ENCODE data around the gene UBE3C.

UBE3C gene

DNA sequence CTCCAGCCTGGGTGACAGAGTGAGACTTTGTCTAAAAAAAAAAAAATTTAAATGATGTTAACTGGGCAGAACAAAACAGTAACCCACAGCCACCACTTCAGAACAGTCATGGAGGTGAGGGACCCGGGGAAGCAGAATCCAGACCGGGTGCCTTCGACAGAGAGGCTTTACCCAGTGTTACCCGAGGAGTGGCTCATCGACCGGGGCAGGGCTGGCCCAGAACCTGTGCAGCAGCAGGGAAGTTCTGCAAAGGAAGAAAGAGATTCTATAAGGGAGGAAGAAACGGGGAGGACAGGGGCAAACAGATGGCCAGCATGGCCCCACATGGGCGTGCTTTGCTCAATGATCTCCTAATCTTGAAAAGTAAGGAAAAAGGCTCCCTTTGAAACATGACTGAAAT, 26.0 kb upstream of the UBE3C start:
- no peaks in the 10 kb centered on the region for H3K27me3 ChIP-seq (ENCODE audit: insufficient read depth, poor library complexity, severe bottlenecking)
- H3K4me3 ChIP-seq (replicated peaks; ENCODE audit: insufficient read depth, low read length), result no peak overlapping the region
- DNase-seq (ENCODE audit: low read depth in 1 of 2, low spot score in 1 of 2), result no peak
- H3K27ac ChIP-seq (replicated peaks), result no peak overlapping the region
- TF ChIP-seq, protein P1, sequence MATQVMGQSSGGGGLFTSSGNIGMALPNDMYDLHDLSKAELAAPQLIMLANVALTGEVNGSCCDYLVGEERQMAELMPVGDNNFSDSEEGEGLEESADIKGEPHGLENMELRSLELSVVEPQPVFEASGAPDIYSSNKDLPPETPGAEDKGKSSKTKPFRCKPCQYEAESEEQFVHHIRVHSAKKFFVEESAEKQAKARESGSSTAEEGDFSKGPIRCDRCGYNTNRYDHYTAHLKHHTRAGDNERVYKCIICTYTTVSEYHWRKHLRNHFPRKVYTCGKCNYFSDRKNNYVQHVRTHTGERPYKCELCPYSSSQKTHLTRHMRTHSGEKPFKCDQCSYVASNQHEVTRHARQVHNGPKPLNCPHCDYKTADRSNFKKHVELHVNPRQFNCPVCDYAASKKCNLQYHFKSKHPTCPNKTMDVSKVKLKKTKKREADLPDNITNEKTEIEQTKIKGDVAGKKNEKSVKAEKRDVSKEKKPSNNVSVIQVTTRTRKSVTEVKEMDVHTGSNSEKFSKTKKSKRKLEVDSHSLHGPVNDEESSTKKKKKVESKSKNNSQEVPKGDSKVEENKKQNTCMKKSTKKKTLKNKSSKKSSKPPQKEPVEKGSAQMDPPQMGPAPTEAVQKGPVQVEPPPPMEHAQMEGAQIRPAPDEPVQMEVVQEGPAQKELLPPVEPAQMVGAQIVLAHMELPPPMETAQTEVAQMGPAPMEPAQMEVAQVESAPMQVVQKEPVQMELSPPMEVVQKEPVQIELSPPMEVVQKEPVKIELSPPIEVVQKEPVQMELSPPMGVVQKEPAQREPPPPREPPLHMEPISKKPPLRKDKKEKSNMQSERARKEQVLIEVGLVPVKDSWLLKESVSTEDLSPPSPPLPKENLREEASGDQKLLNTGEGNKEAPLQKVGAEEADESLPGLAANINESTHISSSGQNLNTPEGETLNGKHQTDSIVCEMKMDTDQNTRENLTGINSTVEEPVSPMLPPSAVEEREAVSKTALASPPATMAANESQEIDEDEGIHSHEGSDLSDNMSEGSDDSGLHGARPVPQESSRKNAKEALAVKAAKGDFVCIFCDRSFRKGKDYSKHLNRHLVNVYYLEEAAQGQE (IDR thresholded peaks at IDR 0.05; ENCODE audit: insufficient replicate concordance, low read depth), result no peak
- TF ChIP-seq POLR2AphosphoS5 (IDR thresholded peaks at IDR 0.05; ENCODE audit: low read depth) (no peak), GABPA (IDR thresholded peaks at IDR 0.05; ENCODE audit: low read depth) (no peak), SPI1 (IDR thresholded peaks at IDR 0.05; ENCODE audit: borderline replicate concordance, low read depth) (no peak)
- TF ChIP-seq, protein P2, sequence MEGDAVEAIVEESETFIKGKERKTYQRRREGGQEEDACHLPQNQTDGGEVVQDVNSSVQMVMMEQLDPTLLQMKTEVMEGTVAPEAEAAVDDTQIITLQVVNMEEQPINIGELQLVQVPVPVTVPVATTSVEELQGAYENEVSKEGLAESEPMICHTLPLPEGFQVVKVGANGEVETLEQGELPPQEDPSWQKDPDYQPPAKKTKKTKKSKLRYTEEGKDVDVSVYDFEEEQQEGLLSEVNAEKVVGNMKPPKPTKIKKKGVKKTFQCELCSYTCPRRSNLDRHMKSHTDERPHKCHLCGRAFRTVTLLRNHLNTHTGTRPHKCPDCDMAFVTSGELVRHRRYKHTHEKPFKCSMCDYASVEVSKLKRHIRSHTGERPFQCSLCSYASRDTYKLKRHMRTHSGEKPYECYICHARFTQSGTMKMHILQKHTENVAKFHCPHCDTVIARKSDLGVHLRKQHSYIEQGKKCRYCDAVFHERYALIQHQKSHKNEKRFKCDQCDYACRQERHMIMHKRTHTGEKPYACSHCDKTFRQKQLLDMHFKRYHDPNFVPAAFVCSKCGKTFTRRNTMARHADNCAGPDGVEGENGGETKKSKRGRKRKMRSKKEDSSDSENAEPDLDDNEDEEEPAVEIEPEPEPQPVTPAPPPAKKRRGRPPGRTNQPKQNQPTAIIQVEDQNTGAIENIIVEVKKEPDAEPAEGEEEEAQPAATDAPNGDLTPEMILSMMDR (IDR thresholded peaks at IDR 0.05; ENCODE audit: insufficient read depth, low read length), result no peak

DNA sequence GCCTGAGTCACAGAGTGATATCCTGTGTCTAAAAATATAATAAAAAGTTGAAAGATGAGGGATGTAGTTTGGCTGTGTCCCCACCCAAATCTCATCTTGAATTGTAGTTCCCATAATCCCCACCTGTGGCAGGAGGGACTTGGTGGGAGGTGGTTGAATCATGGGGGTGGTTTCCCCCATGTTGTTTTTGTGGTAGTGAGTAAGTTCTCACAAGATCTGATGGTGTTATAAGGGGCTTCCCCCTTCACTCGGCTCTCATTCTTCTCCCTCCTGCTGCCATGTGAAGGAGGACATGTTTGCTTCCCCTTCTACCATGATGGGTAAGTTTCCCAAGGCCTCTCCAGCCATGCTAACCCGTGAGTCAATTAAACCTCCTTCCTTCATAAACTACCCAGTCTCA, 25.1 kb upstream of the UBE3C start:
- Histone ChIP-seq H3K4me3 (replicated peaks; ENCODE audit: insufficient read depth, low read length) (no peak overlapping the region), H3K27ac (replicated peaks) (no peak overlapping the region), H3K27me3 (ENCODE audit: insufficient read depth, poor library complexity, severe bottlenecking) (no peaks in the 10 kb centered on the region)
- no peak for DNase-seq (ENCODE audit: low read depth in 1 of 2, low spot score in 1 of 2)
- TF ChIP-seq GABPA (IDR thresholded peaks at IDR 0.05; ENCODE audit: low read depth), result no peak
- TF ChIP-seq POLR2AphosphoS5 (IDR thresholded peaks at IDR 0.05; ENCODE audit: low read depth), result no peak
- TF ChIP-seq, protein P2 (IDR thresholded peaks at IDR 0.05; ENCODE audit: insufficient read depth, low read length), result no peak
- TF ChIP-seq, protein P1 (IDR thresholded peaks at IDR 0.05; ENCODE audit: insufficient replicate concordance, low read depth), result no peak

DNA sequence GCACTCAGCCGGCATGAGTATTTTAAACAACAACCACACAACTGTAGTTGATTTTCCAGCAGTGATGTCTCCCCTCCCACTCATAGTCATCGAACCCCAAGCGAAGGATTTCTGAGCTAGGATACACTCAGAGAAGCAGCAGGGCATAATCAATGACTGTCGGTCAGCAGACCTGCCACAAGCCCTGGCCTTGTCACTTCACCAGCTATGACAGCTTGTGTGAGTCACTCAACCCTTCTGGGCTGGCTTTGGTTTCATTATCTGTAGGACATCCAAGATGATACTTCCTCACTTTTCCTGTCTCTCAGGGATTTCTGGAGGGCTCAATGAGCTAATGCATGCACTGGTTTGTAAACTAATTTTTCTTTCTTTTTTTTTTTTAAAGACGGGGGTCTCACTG, 22.0 kb upstream of the UBE3C start:
- no peak for DNase-seq (ENCODE audit: low read depth in 1 of 2, low spot score in 1 of 2)
- TF ChIP-seq, protein P2 (IDR thresholded peaks at IDR 0.05; ENCODE audit: insufficient read depth, low read length), result no peak
- TF ChIP-seq, protein P1 (IDR thresholded peaks at IDR 0.05; ENCODE audit: insufficient replicate concordance, low read depth), result no peak
- no peak for TF ChIP-seq SPI1 (IDR thresholded peaks at IDR 0.05; ENCODE audit: borderline replicate concordance, low read depth)
- no peak for TF ChIP-seq GABPA (IDR thresholded peaks at IDR 0.05; ENCODE audit: low read depth)
- TF ChIP-seq POLR2AphosphoS5 (IDR thresholded peaks at IDR 0.05; ENCODE audit: low read depth), result no peak

More for the DNA sequence above, 22.0 kb upstream of the UBE3C start:
- H3K27ac ChIP-seq (replicated peaks), result no peak overlapping the region
- H3K27me3 ChIP-seq (ENCODE audit: insufficient read depth, poor library complexity, severe bottlenecking), result no peaks in the 10 kb centered on the region
- no peak overlapping the region for H3K4me3 ChIP-seq (replicated peaks; ENCODE audit: insufficient read depth, low read length)
